ENCODE data around the gene ZC2HC1B. TPM values are rescaled to one million over a fixed set of nuclear protein-coding genes. Genes with fewer than 3 reads are reported as not detected.
A peak's percentile ranks its signal among the peaks of the same experiment; 100 is the strongest.

Gene ZC2HC1B
- total RNA-seq, 1 experiment from 2014 or later = not detected

DNA sequence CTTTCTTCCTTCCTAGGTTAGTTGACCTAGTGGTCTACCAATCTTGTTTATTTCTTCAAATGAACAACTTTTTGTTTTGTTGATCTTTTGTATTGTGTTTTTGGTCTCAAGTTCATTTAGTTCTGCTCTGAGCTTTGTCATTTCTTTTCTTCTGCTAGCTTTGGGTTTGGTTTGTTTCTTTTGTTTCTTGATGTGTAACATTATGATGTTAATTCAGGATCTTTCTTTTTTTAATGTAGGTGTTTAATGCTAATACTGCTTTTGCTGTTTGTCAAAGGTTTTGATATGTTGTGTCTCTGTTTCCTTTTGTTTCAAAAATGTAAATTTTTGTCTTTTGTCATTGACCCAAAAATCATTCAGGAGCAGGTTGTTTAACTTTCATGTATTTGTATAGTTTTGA is 65.7 kb downstream of the ZC2HC1B start:
- H3K79me2 ChIP-seq (ENCODE audit: insufficient read depth, low read length) = no peaks in the 10 kb centered on the region
- Mint-ChIP-seq H3K9me3 (peaks cover 34 to 44% of the 10 kb centered on the region in 2 experiments), H3K27me3 (ENCODE audit: low read depth) (peaks cover 4% of the 10 kb centered on the region), H3K36me3 (ENCODE audit: insufficient read depth in 1 of 3, low read depth in 3 of 3) (peaks cover 17 to 45% (median 23%) of the 10 kb centered on the region in 3 experiments), H3K4me3 (no peak overlapping the region), H3K4me1 (peaks cover 24 to 36% of the 10 kb centered on the region in 2 experiments), H3K27ac (peak overlapping the region; percentile 25 to 73 (median 71); a peak in 5 of 7 replicates)
- H3K4me1 ChIP-seq (ENCODE audit: insufficient read depth, low read length) = no peaks in the 10 kb centered on the region
- H3K18ac ChIP-seq (ENCODE audit: insufficient read length, low read depth, low read length) = no peak overlapping the region
- no peak overlapping the region for H4K91ac ChIP-seq (ENCODE audit: insufficient read length, low read depth, low read length)
- no peak overlapping the region for H4K5ac ChIP-seq (ENCODE audit: insufficient read length, low read depth, low read length)
- H3K79me1 ChIP-seq (ENCODE audit: insufficient read depth, low read depth, low read length, poor library complexity, severe bottlenecking) = no peaks in the 10 kb centered on the region
- no peak overlapping the region for H2BK20ac ChIP-seq (ENCODE audit: low read depth, low read length, poor library complexity, severe bottlenecking)
- no peak overlapping the region for H3K56ac ChIP-seq (ENCODE audit: insufficient read length, low read depth, low read length)
- H2BK120ac ChIP-seq (ENCODE audit: low read depth, low read length, poor library complexity, severe bottlenecking) = no peak overlapping the region
- H3K23ac ChIP-seq (ENCODE audit: insufficient read length, low read depth, low read length) = no peak overlapping the region
- DNase-seq = no peak
- H3K27ac ChIP-seq (ENCODE audit: insufficient read length, low read depth, low read length) = no peak overlapping the region
- no peak overlapping the region for H3K14ac ChIP-seq (ENCODE audit: insufficient read depth, low read length)
- no peak overlapping the region for H3T11ph ChIP-seq (ENCODE audit: low read length)
- no peaks in the 10 kb centered on the region for H3K9me3 ChIP-seq (ENCODE audit: control insufficient read depth, low read depth, low read length)
- H3K23me2 ChIP-seq (ENCODE audit: insufficient read length, low read depth, low read length, poor library complexity, severe bottlenecking) = no peaks in the 10 kb centered on the region
- no peaks in the 10 kb centered on the region for H3K27me3 ChIP-seq (ENCODE audit: insufficient read depth, low read length)
- H4K20me1 ChIP-seq (ENCODE audit: control insufficient read depth, insufficient read depth, insufficient read length) = no peaks in the 10 kb centered on the region
- H2BK5ac ChIP-seq (ENCODE audit: insufficient read length, low read length) = no peak overlapping the region
- H4K8ac ChIP-seq (replicated peaks; ENCODE audit: insufficient read length, low read depth, low read length) = no peak overlapping the region
- no peak overlapping the region for H2AK5ac ChIP-seq (ENCODE audit: insufficient read length, low read length)
- no peak overlapping the region for H3K4me2 ChIP-seq (ENCODE audit: insufficient read depth, insufficient read length, low read length)
- TF ChIP-seq, protein P1, sequence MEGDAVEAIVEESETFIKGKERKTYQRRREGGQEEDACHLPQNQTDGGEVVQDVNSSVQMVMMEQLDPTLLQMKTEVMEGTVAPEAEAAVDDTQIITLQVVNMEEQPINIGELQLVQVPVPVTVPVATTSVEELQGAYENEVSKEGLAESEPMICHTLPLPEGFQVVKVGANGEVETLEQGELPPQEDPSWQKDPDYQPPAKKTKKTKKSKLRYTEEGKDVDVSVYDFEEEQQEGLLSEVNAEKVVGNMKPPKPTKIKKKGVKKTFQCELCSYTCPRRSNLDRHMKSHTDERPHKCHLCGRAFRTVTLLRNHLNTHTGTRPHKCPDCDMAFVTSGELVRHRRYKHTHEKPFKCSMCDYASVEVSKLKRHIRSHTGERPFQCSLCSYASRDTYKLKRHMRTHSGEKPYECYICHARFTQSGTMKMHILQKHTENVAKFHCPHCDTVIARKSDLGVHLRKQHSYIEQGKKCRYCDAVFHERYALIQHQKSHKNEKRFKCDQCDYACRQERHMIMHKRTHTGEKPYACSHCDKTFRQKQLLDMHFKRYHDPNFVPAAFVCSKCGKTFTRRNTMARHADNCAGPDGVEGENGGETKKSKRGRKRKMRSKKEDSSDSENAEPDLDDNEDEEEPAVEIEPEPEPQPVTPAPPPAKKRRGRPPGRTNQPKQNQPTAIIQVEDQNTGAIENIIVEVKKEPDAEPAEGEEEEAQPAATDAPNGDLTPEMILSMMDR (conservative IDR thresholded peaks at IDR 0.05) = no peak
- H3K9ac ChIP-seq (ENCODE audit: extremely low read depth, insufficient read length, low read length) = no peak overlapping the region
- H2BK12ac ChIP-seq (ENCODE audit: insufficient read length, low read depth, low read length) = no peak overlapping the region
- no peak overlapping the region for H2AFZ ChIP-seq (ENCODE audit: low read length)
- no peak overlapping the region for H3K4ac ChIP-seq (ENCODE audit: low read depth, low read length)
- no peak overlapping the region for H2BK15ac ChIP-seq (ENCODE audit: low read depth, low read length)
